ENCODE measurements around the gene VPS9D1.

The VPS9D1 gene

GRCh38 chr16:89720813-89721545 lies at the start of gene VPS9D1, which contains the start of gene ZNF276:
VPS9D1 (minus strand) TSS chr16:89720898; CDS start chr16:89720861, 37 bp downstream.
ZNF276 (plus strand) TSS chr16:89721537; CDS start chr16:89721641, 104 bp downstream.
- DNase-seq, result peak; percentile 77

DNA sequence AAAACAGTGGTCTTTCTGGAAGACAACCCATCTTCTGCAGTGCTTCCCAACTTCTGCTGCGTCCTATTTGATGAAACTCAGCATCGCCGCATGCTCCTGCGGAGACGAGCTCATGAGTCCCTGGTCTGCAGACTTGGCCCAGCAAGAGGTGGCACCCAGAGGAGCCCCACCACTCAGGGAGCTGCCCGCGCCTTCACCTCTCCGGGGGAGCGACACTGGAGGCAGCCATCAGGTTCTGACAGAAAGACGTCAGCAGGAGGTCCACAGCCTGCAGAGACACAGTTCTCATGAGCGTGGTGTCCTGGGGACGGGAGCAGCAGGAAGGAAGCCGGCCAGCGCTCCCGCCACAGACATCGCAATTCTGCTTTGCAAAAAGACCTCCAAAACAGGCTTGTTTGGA lies 49.7 kb upstream of the VPS9D1 start:
- no peak for DNase-seq

DNA sequence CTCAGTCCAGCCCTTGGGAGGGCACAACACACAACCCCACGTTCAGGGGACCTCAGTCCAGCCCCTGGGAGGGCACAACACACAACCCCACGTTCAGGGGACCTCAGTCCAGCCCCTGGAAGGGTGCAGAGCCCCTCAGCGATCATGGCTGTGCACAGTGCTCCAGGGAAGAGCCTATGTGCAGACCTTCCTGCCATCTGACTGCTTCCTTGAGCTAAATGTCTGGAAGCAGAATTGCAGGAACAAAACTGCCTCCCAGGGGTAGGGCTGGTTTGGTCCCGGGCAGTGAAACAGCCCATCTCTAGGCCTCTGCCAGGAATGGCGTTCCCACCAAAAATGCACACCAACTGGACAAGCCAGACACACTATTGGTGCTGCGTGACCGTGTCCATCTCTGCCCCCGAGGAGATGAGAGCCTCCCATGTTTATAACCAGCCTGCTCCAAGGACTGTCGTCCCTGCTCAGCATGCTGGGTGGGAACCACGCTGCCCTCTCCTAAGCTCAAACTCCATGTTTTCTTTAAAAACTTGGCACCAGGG lies 44.7 kb upstream of the VPS9D1 start:
- no peak for DNase-seq

DNA sequence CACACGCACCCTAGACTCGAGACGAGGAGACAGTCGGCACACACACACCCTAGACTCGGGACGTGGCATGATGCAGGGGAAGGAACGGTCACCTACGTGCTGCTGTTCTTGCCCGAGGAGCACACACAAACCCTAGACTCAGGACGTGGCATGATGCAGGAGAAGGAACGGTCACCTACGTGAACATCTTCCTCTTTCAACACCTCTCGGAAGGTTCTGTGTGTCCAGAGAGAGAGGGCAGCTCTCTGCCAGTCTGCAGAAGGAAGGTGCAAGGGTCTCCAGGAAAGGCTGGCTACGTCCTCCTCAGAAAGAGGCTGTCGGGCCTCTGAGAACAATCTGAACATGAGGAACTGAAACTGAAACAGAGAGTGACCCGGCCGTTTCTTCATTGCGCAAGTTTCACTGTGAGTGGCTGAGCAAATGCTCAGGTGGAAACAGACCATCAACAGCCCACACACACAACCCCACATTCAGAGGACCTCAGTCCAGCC lies 44.1 kb upstream of the VPS9D1 start:
- DNase-seq, result no peak

GRCh38 chr16:89761304-89761922 lies 40.7 kb upstream of the VPS9D1 start:
- no peak for DNase-seq

DNA sequence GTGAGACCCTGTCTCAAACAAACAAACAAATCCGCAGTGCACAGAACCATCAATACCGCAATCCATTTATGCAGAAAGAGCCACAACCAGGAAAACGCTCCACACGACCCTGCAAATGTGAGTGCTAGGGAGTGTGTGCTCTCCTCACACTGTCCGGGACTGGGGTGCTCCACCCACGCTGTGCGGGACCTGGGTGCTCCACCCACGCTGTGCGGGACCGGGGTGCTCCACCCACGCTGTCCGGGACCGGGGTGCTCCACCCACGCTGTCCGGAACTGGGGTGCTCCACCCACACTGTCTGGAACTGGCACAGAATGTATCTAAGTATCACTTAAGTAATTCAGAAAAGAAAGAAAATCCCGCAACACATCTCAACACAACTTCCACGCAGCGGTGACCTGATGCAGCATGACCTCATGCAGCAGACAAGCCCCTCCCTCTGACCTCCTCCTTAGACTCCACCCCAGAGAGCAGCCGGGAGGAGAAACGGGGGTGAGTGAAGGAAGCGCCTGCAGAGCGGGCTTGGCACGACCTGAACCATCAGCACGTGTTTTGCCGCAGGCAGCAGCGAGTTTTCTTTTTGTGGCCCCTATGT lies 39.1 kb upstream of the VPS9D1 start:
- DNase-seq, result no peak

GRCh38 chr16:89749637-89750036 lies 28.9 kb upstream of the VPS9D1 start:
- DNase-seq, result no peak

- no peak for DNase-seq
These were observed 28.2 kb upstream of the VPS9D1 start for GRCh38 chr16:89748921-89749320.

- no peak for DNase-seq
These were observed 27.4 kb upstream of the VPS9D1 start for GRCh38 chr16:89748076-89748475.

DNA sequence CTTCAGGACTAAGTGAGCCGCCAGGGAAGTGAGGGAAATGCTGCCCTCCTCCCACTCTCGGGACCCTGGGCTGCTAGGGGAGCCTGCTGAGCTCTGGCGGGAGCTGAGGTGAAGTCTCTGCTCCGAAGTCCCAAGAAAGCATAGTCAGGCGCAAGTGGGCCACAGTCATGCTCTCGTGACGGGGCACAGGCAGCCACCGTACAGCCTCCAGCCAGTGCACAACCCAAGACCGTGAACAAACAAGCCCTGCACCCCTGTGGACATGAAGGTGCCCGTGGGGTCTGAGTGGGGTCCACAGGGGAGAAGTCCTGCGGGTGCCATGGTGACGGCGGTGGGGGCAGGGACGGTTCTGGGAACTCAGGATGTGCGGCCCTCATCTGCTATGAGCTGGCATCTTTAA lies 25.3 kb upstream of the VPS9D1 start:
- DNase-seq, result no peak

DNA sequence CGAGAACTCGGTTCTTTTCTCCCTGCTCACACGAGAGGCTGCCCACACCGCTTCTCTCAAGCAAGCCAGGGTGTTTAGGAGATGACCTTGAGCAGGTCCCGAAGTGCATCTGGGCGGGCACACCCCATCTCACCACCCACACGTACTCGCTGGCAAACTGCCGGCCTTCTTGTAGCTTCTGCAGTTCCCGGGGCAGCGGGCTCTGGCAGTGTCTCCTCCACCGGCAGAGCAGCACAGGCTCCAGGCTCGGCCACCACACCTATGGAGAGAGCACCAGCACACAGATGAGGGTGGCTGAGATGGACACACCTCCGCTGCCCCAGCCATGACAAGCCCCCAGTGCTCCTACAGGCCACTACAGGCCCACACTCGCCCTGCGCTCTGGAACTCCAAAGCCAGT lies 24.1 kb upstream of the VPS9D1 start:
- DNase-seq, result no peak

DNA sequence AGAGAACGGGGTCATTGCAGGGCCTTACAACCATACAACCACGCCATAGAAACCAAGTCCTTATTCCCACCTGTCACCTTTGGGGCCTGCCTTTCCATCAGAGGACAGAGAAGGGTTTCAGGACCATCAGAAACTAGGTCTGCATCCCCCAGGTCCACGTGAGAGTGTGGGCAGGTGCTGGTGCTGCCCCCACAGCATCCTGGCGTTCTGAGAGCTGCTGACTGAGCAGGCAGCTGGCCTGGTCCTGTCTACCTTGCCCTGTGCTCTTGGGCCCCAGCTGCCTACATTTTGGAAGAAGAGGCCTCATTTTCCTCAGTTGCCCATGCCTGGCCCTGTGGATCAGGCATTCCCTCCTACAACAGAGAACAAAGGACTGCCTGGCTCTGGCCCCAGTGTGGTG lies 22.2 kb upstream of the VPS9D1 start:
- DNase-seq, result no peak

- DNase-seq, result no peak
These were observed 20.8 kb upstream of the VPS9D1 start for GRCh38 chr16:89741342-89742014.

DNA sequence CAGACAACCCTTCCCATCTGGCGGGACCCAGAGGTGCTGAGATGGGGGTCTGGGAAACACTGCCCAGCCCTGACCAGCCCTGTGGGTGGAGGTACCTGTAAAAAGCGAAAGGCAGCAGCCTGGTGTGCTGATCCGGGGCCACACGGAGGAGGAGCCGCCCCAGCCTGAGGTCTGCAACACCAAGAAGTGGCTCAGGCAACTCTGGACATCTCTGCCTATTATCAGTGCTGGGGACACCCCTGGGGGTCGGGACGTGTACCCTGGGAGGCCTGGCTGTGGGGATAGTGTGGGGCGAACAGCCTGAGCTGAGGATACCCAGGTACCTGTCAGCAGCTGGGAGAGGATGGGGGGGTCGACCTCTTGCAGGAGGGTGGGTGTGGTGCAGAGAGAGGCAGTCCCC lies 18.7 kb upstream of the VPS9D1 start:
- DNase-seq, result no peak

GRCh38 chr16:89738538-89739317 lies 18.0 kb upstream of the VPS9D1 start:
- DNase-seq, result no peak

- DNase-seq, result no peak
These were observed 17.3 kb upstream of the VPS9D1 start for GRCh38 chr16:89738072-89738377.

DNA sequence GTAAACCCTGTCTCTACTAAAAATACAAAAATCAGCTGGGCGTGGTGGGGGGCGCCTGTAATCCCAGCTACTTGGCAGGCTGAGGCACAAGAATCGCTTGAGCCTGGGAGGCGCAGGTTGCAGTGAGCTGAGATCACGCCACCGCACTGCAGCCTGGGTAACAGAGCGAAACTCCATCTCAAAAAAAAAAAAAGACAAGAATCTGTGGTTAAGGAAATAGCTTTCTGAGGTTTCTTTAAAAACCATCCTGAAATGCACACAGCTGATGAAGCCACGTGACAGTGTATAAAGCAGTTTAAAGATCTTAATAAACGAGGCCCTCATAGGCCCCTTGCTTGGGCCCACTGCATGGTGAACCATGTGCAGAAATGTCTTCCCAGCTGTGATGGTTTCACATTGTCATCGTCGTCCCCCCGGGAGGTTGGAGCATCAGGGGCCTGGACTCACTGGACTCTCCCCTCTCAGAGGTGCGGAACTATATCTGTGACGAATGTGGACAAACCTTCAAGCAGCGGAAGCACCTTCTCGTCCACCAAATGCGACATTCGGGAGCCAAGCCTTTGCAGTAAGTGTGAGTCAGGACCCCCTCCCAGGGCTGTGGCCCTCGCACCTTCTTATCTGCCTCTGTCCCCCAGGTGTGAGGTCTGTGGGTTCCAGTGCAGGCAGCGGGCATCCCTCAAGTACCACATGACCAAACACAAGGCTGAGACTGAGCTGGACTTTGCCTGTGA lies 16.8 kb upstream of the VPS9D1 start:
- no peak for DNase-seq

DNA sequence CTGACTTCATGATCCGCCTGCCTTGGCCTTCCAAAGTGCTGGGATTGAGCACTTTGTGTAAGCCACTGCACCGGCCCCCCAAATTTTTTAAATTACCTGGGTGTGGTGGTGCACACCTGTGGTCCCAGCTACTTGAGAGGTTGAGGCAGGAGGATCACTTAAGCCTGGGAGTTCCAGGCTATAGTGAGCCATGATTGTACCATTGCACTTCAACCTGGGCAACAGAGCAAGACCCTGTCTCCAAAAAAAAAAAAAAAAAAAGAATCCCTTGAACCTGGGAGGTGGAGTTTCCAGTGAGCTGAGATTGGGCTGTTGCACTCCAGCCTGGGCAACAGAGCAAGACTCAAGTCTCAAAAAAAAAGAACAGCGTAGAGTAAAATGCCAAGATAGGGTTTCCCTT lies 15.9 kb upstream of the VPS9D1 start:
- no peak for DNase-seq

DNA sequence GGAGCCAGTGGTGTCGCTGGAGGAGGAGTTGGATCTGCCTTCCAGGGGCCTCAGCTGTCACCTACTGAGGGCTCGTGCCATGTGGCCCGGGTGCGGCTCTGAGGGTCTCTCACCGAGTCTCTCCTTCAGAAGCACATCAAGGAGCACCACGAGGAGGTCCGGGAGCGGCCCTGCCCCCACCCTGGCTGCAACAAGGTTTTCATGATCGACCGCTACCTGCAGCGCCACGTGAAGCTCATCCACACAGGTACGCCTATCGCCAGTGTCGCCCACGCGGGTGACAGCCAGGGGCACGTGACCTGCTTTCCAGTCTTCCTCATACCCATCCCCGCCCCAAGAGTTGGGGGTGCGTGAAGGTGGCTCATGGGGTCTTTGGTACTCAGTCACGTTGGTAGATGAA lies 13.1 kb upstream of the VPS9D1 start:
- no peak for DNase-seq

DNA sequence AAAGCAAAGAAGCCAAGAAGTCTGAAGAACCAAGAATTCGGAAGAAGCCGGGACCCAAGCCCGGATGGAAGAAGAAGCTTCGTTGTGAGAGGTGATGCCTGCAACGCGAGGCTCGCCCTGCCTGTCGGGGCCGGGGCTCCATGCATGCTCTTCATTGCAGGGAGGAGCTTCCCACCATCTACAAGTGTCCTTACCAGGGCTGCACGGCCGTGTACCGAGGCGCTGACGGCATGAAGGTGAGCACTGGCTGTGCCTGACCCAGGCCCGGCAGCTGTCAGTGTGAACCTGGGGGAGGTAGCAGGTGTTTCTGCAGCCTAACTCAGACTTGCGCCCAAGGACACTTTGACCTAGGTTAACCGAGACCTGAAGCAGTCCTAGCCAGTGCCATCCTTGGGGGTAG lies 12.6 kb upstream of the VPS9D1 start:
- no peak for DNase-seq

GRCh38 chr16:89732918-89733242 lies 12.2 kb upstream of the VPS9D1 start:
- DNase-seq, result no peak

Data from NCI-H1092 (cell line).